Stimulated activated CD8-positive, alpha-beta memory T cell treated with anti-CD3 and anti-CD28 coated beads, Interleukin-4, amount 100 ng/mL, for 24 hours (primary cell): Measurements from ENCODE around the gene NAT14.
"Not testable (repeated sequence)": the region's sequence is repeated elsewhere in the genome, so short reads cannot be mapped to it uniquely, and the experiment has no call there.

ENCODE experiments used
- DNase-seq: peaks from one replicate; pipeline ENCODE4 v3.0.0-alpha.2; 2020; ENCODE audit warnings: low read depth

NAT14 gene, protein sequence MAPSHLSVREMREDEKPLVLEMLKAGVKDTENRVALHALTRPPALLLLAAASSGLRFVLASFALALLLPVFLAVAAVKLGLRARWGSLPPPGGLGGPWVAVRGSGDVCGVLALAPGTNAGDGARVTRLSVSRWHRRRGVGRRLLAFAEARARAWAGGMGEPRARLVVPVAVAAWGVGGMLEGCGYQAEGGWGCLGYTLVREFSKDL

DNA sequence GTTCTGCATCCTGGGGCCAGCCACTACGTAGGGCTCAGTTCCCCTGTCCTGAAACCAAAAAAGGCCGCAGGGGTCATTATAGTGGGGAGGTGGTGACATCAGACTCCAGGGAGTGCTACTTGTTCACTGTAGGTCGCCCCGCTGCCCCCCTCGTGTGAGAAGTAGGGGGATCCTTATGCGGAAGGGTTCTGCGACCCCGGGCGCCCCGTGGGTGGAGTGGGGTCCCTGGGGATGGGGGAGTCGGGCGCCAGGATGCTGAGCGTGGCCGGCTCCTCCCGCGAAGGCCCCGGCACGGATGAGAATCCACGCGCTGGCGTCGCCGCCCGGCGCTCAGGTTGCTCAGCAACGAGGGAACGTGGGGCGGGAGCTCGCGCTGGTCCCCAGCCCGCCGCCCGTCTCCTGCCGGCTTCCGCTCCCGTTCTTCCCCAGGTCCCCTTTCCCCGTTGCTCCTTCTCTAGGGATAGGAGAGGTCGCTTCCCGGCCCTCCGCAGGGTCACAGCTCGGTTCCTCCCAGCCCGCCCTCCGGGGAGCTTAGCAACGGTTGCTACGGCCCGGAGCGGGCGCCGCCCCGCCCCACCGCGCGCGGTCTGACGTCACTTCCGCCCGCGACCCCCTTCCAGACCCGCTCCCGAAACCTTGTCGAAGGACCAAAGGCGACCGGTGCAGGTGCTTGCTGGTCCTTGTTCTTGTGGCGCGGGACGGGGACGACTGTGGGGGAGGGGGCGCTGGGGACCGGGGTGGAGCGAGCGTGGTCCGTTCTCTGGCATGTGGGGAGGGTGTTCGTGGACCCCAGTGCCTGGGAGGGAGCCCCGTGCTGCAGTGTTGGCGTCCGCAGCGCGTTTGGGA is at the start of gene NAT14:
NAT14 (plus strand) TSS at position 596 of the 846 bp plus-strand sequence. CDS start 521 bp downstream, outside the sequence.
- DNase-seq, result peak; percentile 48

DNA sequence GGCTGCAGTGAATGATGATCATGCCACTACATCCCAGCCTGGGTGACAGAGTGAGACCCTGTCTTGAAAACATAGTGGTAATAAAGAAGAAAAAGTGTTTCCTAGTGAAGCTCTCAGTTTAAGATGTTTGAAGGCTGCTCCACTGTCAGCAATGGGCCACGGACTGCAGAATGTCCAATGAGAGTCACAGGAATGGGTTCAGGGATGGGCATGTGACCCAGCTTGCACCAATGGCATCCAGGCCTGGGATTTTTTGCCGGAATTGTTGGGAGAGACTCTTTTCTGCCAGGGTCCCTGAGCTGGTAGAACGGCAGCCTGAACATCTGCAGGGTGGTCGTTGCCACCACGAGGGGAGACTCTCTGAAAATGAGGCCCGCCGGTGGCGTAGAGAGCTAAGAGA is 48.1 kb upstream of the NAT14 start:
- DNase-seq, result no peak

DNA sequence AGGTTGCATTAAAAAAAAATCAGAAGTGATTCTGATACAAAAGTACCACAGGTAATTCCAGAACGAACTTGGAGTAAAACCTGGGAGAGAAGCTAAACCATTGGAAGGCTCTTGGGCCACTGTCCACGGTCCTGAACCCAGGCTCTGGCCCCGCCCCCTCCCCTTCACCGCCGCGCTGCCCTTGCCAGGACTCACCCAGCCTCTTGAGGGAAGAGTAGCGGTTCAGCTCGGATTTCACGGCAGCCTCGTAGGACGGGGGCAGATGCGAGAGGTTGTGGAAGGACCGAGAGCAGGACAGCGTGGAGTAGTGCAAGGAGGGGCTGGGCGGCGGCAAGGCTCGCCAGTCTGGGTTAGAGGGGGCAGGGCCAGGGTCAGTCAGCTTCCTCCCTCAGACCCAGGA is 47.6 kb upstream of the NAT14 start:
- no peak for DNase-seq

DNA sequence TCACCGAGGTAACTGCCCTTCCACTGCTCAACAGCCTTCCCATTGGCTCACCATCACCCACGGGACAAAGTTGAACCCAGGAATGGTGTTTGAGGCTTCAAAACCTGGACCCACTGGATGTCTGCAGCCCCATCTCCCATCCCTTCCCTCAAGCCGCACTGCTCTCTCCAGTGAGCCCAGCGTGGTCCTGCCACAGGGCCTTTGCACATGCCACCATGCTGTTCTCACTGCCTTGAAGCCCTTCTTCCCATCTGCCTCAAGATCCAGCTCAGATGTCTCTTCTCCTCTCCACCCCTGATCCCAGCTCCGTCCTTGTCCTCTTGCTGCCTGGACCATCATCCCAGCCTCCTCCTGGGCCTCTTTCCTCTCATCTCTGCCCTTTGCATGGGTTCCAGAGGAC is 45.9 kb upstream of the NAT14 start:
- no peak for DNase-seq

DNA sequence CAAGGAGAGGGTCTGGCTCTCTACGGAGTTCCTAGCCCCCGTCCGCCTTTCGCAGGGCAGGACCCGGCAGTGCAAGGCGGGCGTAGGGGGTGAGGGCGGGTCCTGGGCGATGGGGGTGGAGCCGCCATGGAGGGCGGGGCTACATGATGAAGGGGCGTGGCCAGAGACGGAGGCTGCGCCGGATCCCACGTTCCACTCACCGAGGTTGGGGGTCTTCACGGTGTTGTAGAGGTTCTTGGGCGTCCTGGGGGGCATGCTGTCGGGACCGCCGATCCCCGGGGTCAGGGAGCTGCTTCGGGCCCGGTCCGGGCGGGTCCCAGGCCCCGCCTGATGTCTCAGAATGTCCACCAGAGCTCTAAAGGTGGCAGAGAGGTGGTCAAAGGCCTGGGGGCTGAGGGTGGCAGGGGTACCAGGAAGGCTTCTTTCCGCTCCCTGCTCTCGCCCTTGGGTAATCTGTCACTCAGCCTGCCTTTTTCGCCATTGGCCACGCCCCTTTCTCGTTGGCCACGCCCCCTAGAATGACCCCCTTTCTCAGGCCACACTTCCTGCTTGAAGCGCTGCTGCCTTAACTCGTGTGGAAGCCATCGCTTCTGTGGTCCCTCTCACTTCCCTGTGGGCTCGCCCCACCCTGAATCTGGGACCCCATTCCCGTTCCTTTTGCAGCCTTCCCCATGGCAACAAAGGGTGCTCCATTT is 44.4 kb upstream of the NAT14 start:
- DNase-seq, result no peak

DNA sequence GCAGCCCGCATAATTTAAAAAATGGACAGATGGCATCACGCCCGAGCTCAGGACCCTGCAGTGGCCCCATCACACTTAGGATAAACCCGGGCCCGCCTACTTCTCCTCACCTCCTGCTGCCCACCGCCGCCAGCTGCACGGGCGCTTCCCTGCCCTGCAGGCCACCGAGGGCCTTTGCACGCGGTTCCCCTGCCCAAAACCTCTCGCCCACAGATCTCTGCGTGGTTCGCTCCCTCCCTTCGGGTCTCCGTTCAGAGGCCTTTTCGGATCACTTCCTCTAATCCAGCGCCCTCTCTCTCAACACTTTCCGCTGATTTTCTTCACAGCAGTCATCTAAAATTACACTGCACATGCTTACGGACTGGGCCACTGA is 43.7 kb upstream of the NAT14 start:
- DNase-seq, result no peak

DNA sequence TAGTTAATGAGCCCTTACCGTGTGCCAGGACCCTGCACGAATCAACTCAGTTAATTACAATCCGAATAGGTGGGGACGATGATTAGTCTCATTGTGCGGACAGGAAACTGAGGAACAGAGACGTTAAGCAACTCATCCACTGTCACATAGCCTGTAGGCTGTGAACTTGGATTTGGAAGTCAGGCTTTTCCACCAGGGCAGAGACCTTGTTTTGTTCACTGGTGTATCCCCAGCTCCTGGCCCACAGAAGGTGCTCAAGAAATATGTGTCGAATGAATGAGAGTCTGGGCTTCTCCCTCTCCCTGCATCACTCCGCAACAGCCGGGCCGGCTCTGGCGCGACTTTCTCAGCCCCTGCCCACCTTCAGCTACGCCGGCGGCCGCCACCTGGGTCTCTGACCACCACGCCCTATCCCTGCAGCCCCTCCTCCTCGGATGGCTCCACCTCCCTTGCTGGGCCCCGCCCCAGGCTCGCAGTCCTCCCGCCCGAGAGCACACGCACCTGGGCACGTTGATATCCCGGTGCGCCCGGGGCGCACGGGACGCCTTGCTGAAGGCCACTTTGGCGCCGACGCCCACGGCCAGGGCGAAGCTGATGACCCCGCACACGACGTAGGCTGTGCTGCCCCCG is 43.2 kb upstream of the NAT14 start:
- no peak for DNase-seq

DNA sequence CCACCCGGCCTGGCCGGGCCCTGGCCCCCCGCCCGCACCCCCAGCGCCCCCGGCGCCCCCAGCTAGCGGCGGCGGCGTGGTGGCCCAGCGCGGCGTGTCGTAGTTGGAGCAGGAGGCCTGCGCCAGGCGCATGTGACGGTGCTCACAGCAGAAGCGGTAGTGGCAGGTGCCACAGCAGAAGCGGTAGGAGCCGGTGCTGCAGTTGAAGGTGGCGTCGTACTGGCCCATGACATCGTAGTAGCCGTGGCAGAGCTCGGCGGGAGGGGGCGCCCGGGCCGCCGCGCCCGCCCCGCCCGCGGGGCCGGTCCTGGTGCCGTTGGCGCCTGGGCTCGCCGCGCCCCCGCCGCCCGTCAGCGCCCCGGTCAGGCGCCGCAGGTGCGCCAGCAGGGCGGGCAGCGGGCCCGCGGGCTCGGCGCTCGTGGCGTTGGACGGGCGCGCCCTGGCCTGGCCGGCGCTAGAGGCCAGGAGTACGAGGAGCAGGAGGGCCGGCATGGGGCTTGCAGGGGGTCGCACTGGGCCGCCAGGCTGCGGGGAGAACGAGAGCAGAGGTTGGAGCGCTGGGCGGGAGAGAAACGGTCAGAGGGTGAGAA is 42.5 kb upstream of the NAT14 start:
- no peak for DNase-seq

DNA sequence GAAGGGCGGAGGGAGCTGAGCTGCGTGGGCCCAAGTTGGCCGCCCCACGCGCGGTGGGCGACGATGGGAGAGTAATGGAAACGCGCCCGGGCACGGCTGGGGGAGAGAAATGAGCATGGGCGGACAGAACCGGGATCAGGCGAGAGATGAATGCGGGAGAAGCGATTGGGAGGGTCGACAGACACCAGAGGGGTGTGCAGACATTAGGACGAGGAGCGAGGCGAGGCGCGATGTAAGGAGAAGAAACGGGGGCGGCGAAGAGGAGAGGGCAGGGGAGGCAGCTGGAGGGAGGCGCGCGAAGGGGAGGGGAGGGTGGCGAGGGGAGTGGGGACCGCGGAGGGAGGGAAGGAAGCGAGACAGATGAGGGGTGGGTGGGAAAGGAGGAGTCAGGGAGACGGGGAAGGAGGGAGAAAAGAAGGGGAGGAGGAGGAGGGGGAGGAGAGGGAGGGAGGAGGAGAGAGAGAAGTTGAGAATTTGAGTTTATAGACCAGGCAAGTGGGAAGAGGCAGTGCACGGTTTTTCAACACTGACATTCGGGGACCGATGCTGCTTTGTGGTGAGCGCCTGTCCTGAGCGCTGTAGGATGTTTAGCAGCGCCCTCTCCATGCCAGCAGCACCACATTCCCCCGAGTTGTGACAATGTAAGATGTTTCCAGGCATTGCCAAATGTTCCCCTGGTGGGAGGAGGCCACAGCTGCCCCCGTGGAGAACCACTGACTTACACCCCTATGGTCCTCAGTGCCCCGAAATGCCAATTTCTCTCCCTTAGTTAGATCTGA is 41.8 kb upstream of the NAT14 start, which contains the start of gene SHISA7:
SHISA7 (minus strand) TSS at position 256 of the 779 bp plus-strand sequence. CDS start 437 bp downstream, outside the sequence.
- no peak for DNase-seq

DNA sequence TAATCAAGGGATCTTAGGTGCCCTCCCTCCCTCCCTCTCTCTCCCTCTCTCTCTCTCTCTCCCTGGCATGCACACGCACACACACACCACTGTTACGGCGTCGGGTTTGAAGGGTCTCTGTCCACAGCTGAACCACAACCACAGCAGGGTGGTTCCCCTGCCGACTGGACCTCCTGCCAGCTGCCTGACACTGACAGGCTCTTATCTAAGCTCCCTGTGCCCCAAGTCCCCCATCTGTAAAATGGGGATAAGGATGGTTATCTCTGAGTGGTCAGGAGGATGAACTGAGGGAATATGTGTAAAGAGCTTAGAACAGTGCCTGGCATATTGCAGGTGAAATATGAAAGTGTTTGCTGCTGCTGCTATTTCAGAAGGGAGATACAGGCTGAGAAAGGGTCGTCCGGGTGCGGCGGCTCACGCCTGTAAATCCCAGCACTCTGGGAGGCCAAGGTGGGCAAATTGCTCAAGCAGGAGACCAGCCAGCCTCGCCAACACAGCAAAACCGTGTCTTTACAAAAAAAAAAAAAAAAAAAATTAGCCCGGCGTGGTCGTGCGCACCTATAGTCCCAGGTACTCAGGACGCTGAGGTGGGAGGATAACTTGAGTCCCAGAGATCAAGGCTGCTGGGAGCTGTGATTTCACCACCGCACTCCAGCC is 41.0 kb upstream of the NAT14 start:
- DNase-seq, result no peak

DNA sequence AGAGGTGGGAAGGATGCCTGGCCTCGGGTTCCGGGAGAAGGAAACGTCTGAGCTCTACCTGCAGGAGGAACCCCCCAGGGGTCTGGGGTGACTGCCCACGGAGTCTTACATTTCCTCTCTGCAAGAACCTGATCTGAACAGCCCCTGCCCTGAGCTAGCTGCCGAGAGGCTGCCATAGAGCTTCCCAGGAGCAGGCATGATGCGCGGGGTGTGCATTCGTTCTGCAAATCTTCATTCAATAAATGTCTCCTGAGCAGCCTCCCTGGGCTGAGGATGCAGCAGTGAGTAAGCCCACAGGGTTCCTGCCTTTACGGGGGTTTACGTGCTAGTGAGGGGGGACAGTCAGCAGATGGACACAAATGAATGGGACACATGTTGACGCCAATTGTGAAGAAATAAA is 40.3 kb upstream of the NAT14 start:
- DNase-seq, result no peak

DNA sequence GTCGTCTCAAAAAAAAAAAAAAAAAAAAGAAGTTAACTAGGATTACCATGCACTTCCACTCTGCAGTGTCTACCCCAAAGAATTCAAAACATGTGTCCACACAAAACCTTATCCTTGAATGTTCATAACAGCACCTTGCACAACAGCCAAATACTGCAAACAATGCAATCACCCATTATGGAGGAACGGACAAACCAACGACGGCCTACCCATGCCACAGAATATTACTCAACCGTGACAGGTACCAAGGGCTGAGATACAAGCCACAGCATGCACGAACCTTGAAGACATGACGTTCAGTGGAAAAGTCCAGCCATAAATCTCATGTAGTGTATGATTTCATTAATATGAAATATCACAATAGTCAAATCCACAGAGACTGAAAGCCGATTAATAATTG is 38.9 kb upstream of the NAT14 start:
- no peak for DNase-seq

DNA sequence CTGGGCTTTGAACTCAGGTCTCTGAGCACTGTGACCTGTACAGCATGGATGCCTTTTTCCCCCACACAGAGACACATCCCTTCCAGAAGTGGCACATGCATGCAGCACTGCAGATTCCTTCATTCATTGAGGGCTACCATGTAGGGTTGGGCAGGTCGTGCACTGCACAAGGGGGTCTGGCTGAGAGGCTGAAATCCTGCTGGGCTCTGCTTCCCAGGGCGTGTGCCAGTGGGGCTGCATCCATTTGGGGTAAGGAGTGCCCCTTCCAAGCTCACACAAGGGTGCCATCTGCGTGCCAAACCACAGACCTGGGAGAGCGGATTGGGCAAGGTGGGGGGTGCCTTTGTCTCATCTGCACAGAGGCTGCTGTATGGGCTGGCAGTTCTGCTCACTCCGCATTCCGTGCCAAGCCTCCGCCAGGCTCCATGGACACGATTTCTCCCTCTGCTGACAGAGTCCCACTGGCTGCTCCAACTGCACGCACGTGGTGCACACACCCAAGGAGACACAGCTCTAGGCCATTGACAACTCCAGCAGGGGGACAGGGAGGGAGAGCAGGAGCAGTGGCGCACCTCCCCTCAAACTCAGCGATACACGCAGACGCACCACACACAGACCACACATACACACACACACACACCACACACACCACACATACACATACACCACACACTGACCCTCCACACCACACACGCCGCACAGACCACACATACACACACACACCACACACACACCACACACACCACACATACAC is 37.4 kb upstream of the NAT14 start:
- DNase-seq, result no peak

DNA sequence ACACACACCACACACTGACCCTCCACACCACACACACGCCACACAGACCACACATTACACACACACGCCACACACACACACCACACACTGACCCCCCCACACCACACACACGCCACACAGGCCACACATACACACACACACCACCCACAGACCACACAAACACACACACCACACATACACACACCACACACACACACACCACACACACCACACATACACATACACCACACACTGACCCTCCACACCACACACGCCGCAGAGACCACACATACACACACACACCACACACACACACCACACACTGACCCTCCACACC is 36.9 kb upstream of the NAT14 start:
- DNase-seq, result not testable (repeated sequence)

DNA sequence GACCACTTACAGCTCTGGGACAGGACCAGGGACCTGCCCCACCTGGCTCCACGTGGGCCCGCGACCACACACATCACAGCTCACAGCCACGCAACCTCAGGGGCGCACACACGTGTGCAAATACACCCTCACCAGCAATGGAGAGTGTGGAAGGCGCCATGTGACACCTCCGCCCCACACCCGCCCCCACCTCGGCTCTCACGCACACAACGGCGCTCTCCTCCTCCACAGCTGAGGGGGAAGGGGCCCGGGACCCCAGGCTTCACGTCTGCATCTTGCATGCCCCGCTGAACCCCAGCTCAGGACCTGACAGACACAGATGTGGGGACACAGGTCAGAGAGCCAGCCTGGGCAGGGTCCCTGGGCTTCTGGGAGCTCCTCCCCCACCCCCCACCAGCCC is 35.5 kb upstream of the NAT14 start:
- DNase-seq, result no peak

DNA sequence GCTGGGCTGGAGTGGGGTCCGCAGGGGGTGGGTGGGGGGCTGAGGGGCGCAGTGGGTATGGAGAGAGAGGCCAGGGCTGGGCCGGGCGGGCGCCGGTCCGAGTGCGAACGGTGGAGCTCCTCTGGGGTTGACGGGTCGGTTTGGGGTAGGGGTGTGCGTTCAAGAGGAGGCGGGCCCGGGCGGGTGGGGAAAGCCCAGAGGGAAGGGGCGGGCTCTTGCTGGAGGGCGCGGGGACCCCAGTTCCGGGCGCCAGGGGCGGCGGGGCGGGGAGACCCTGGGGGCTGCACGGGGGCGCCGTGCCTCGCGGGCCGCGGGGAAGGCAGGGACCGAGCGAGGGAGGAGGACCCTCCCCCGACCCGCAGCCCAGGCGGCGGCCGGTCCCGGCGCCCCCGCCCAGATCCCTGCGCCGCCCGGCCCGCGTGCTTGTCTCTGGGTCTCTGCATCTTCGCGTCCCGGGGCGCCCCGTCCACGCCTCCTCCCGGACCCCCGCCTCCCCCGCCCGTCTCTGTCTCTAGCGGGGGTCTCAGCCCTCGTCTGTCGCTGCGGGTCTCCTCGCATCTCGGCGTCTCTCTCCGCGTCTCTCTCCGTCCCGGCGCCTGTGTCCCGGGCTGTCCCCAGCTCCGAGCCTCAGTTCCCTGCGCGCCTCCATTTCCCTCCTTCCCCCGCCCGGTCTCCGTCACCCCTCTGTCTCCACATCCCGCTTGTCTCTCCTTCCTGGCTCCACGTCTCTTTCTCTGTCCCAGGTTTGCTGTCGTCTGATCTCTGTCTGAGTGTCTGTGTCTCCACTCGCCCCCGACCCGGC is 33.6 kb upstream of the NAT14 start:
- no peak for DNase-seq

DNA sequence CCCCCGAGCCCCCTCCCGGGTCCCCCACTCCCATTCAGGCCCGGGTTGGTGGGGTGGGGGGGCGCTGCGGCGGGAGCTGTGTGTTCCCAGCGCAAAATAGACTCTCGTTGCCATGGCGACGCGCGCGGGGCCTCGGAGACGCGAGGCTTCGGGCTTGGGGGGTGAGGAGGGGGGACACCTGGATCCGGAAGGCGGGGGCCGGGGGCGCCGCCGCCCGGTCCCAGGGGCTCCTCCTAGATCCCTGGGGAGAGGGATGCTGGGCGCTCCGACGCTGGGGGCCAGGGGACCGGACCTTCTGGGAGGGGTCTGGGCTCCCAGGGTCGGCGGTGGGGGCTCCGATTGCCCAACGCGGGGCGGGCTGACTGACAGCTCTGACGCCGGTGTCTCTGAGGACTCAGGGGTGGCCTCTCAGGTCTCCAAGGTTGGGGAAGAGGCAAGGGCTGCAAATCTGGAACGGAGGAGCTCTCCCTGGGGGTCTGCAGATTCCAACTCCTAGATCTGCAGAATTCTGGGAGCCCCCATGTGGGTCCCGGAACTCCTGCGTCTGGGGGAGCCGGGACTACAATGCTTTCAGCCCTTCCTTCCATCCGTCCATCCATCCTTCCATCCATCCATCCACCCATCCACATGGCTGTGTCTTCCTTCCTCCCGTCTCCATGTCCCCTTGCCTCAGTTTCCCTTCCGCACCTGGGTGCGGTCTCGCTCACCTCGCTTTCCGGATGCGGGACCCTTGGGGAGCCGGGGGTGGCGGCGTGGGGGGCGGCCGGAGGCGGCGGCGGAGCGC is 32.8 kb upstream of the NAT14 start:
- DNase-seq, result no peak

DNA sequence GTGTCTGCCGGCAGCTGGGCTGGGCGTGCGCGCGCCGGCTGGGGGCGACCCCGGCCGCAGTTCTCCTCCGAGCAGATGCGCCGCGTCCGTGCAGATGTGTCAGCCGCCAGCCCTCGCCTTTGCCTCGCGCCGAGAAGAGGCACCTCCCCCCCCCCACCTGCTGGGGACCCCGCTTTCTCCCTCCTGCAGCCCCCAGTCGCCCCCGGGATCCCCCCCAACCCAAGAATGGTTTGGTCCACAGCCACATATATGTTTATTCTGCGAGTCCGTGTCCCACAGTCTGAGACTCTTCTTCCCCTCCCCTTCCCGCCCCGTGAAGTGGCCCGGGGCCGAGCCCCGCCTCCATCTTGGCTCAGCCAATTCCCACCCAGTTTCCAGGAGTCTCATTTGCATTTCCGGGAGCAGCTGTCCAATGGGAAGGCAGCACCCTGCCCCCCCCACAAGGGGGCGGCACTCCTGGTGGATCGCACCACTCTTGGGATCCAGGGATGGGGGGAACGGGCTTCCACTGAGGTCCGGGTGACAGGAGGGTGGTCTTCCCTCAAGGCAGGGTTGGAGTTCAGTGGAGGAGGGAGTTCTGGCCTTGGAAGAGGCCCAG is 32.1 kb upstream of the NAT14 start:
- DNase-seq, result peak; percentile 24
